Esophagus squamous epithelium (tissue), 4 donors: Measurements from ENCODE around the gene PPP1R9A.

ENCODE experiments used
- POLR2A ChIP-seq, 4 donors: fragments of 450-650 bp; IDR thresholded peaks; one replicate each; pipeline ENCODE4 v1.6.1; 2017; ENCODE audit warnings: antibody characterized with exemption in 4 of 4, mild to moderate bottlenecking in 4 of 4, moderate library complexity in 3 of 4
- TF ChIP-seq, protein P1 (sequence below), 6 experiments: fragments of 450-650 bp in 4 of 6; fragments of 200-600 bp in 2 of 6; sonication (generic) in 2 of 6; IDR thresholded peaks; one replicate each; pipeline ENCODE4 v1.5.1; 2016 to 2019; ENCODE audit warnings: antibody characterized with exemption in 6 of 6, mild to moderate bottlenecking in 4 of 6, moderate library complexity in 4 of 6

DNA sequence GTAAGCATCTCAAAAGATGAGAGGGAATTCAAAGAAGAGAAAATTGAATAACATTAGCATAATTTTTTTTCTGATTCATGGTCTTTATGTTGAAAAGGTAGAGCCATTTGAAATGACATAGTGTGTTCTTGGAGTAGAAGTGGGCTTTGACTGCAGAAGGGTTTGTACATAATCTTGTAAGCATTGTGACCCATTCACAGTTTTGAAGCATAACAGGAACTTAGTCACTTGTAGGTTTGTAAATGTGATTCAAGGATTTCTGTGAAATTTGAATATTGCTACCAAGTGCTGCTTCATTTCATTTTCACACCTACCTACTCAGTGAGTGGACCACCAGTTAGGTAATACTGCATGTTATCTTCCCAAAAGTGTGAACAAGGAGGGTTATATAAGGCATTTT, 348.3 kb downstream of the PPP1R9A start:
- TF ChIP-seq, protein P1, sequence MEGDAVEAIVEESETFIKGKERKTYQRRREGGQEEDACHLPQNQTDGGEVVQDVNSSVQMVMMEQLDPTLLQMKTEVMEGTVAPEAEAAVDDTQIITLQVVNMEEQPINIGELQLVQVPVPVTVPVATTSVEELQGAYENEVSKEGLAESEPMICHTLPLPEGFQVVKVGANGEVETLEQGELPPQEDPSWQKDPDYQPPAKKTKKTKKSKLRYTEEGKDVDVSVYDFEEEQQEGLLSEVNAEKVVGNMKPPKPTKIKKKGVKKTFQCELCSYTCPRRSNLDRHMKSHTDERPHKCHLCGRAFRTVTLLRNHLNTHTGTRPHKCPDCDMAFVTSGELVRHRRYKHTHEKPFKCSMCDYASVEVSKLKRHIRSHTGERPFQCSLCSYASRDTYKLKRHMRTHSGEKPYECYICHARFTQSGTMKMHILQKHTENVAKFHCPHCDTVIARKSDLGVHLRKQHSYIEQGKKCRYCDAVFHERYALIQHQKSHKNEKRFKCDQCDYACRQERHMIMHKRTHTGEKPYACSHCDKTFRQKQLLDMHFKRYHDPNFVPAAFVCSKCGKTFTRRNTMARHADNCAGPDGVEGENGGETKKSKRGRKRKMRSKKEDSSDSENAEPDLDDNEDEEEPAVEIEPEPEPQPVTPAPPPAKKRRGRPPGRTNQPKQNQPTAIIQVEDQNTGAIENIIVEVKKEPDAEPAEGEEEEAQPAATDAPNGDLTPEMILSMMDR (IDR thresholded peaks at IDR 0.05) = no peak
- TF ChIP-seq POLR2A (IDR thresholded peaks at IDR 0.05) = no peak
